OCI-LY7 (cell line): ENCODE results near the gene MEOX2. TPM values are rescaled to one million over a fixed set of nuclear protein-coding genes. Genes with fewer than 3 reads are reported as not detected.

Experiments used
- Bru-seq: library from RNA; stranded (reverse); fragments of 400-500 nt; gene quantifications from one replicate; lab custom pipeline; 2021; lab: Mats Ljungman, UMichigan
- BruChase-seq, 2 experiments: library from RNA; stranded (reverse); fragments of 400-500 nt; gene quantifications; one replicate each; lab custom pipeline; 2021; lab: Mats Ljungman, UMichigan
- BruUV-seq: library from RNA; stranded (reverse); fragments of 400-500 nt; replicated peaks from 2 replicates; lab custom pipeline; 2021; lab: Mats Ljungman, UMichigan
- CTCF ChIA-PET: fragments of 300-600 bp; sonication (Branson Sonifier 250); formaldehyde crosslinking; loops from one replicate; lab custom pipeline; 2022; ENCODE audit warnings: antibody characterized with exemption; ENCODE audit not compliant: unreplicated experiment; lab: Charles Lee
- POLR2A ChIA-PET: fragments of 300-600 bp; sonication (Branson Sonifier 250); formaldehyde crosslinking; loops from one replicate; lab custom pipeline; 2022; ENCODE audit warnings: antibody characterized with exemption; lab: Charles Lee
- DNase-seq: peaks from one replicate; pipeline ENCODE4 v3.0.0-alpha.2; 2015; ENCODE audit warnings: low spot score
- H2AFZ ChIP-seq: fragments of 200-600 bp; sonication (generic), shearing (Covaris generic); 2 replicates; pipeline ENCODE4 v1.6.1; 2014; ENCODE audit warnings: mild to moderate bottlenecking, antibody characterized with exemption, low read length, moderate library complexity
- H3K27ac ChIP-seq: fragments of 200-600 bp; sonication (generic); 2 replicates; pipeline ENCODE4 v1.5.1; 2014; ENCODE audit warnings: mixed run types, low read depth, mild to moderate bottlenecking, moderate library complexity, low read length, inconsistent platforms; ENCODE audit not compliant: poor library complexity, severe bottlenecking
- H3K36me3 ChIP-seq: fragments of 200-600 bp; sonication (generic); 2 replicates; pipeline ENCODE4 v1.6.1; 2014; ENCODE audit warnings: mild to moderate bottlenecking, antibody characterized with exemption, low read length, moderate library complexity, mixed read lengths; ENCODE audit not compliant: insufficient read depth
- H3K4me1 ChIP-seq: fragments of 200-600 bp; sonication (generic); 2 replicates; pipeline ENCODE4 v1.5.1; 2014; ENCODE audit warnings: mild to moderate bottlenecking, low read length; ENCODE audit not compliant: insufficient read depth, poor library complexity, severe bottlenecking
- H3K4me2 ChIP-seq: fragments of 200-600 bp; sonication (generic); 2 replicates; pipeline ENCODE4 v1.6.1; 2014; ENCODE audit warnings: mild to moderate bottlenecking, low read length
- H3K4me3 ChIP-seq: fragments of 200-600 bp; sonication (generic); 2 replicates; pipeline ENCODE4 v1.5.1; 2014; ENCODE audit warnings: mild to moderate bottlenecking, low read depth, low read length; ENCODE audit not compliant: poor library complexity, severe bottlenecking
- H3K79me2 ChIP-seq: fragments of 200-600 bp; sonication (generic); 2 replicates; pipeline ENCODE4 v1.6.1; 2016; ENCODE audit warnings: low read depth, mild to moderate bottlenecking, low read length, moderate library complexity, mixed read lengths; ENCODE audit not compliant: insufficient read depth
- H3K9me2 ChIP-seq: fragments of 200-600 bp; sonication (generic); 2 replicates; pipeline ENCODE4 v1.6.1; 2016; ENCODE audit warnings: mild to moderate bottlenecking, low read length, mixed read lengths; ENCODE audit not compliant: insufficient read depth
- H3K9me3 ChIP-seq: fragments of 200-600 bp; sonication (generic); 2 replicates; pipeline ENCODE4 v1.6.1; 2014; ENCODE audit warnings: mild to moderate bottlenecking, mixed run types, low read length, mixed read lengths
- H4K20me1 ChIP-seq: fragments of 200-600 bp; sonication (generic); 2 replicates; pipeline ENCODE4 v1.6.1; 2014; ENCODE audit warnings: mild to moderate bottlenecking, antibody characterized with exemption, low read length, moderate library complexity, mixed read lengths; ENCODE audit not compliant: insufficient read depth
- CTCF ChIP-seq: fragments of 200-600 bp; sonication (generic); conservative IDR thresholded peaks from 2 replicates; pipeline ENCODE4 v1.5.1; 2014; ENCODE audit warnings: mild to moderate bottlenecking, antibody characterized with exemption, low read length, moderate library complexity, mixed read lengths
- EZH2phosphoT487 ChIP-seq: fragments of 200-600 bp; sonication (generic); IDR thresholded peaks from 2 replicates; pipeline ENCODE4 v1.6.1; 2018; ENCODE audit warnings: low read depth, borderline replicate concordance, mild to moderate bottlenecking, mixed run types, antibody characterized with exemption, low read length, moderate library complexity, mixed read lengths
- intact Hi-C: fragments of 100-400 bp; cut with micrococcal nuclease; formaldehyde crosslinking; loops from one replicate; pipeline ENCODE4 v1.10.0; 2022; ENCODE audit not compliant: unreplicated experiment
- long read RNA-seq: library from polyadenylated mRNA; stranded (forward); transcript quantifications from one replicate; pipeline ENCODE4 v2.0.0, GENCODE V29; 2022
- total RNA-seq, 2 experiments: library from RNA; depleted of rRNA in 1 of 2; stranded (reverse); fragments of >200 nt in 1 of 2; shearing (Covaris generic) in 1 of 2; gene quantifications; 2 replicates each; pipeline ENCODE4 v1.2.3, GENCODE V29; 2014 to 2022

Gene MEOX2
- total RNA-seq (2014; rRNA removed; shearing (Covaris generic)): not detected in 2 replicates
- not detected in 2 replicates for total RNA-seq (2022)
- Bru-seq, nascent RNA: percentile 2 among the genes with signal in this experiment
- BruChase-seq, experiment 1, labeled RNA remaining after a 6-hour chase: not detected
- BruChase-seq, experiment 2, labeled RNA remaining after a 2-hour chase: not detected
- long read RNA-seq: 0 reads

- POLR2A ChIA-PET: no interaction called here
- H2AFZ ChIP-seq: no peak within 1 kb of the TSS
- no peaks in the 10 kb centered on the region for H3K9me2 ChIP-seq
- no peaks in the 10 kb centered on the region for H3K4me1 ChIP-seq
- H3K79me2 ChIP-seq: no peaks in the 10 kb centered on the region
- H3K27ac ChIP-seq: no peak within 1 kb of the TSS
- no peak within 1 kb of the TSS for H3K4me3 ChIP-seq
- TF ChIP-seq CTCF (no peak), EZH2phosphoT487 (no peak)
- no peaks in the 10 kb centered on the region for H3K9me3 ChIP-seq
- CTCF ChIA-PET: no interaction called here
- DNase-seq: no peak
- H4K20me1 ChIP-seq: no peaks in the 10 kb centered on the region
- no peaks in the 10 kb centered on the region for H3K36me3 ChIP-seq
- intact Hi-C loops: no loop called here
- no peak within 1 kb of the TSS for H3K4me2 ChIP-seq
- BruUV-seq: no TSS peak
Measured at GRCh38 chr7:15686295-15686956, at the start of gene MEOX2. MEOX2 (minus strand) TSS chr7:15686683; CDS start chr7:15686402, 281 bp downstream.

- no peak for DNase-seq
- H3K79me2 ChIP-seq: no peaks in the 10 kb centered on the region
- H3K27ac ChIP-seq: no peak overlapping the region
- H3K4me2 ChIP-seq: no peak overlapping the region
- no peaks in the 10 kb centered on the region for H4K20me1 ChIP-seq
- H3K9me2 ChIP-seq: no peaks in the 10 kb centered on the region
- POLR2A ChIA-PET: interaction anchor here (1.4 kb wide), 1 partner anchor 8 kb away, joined by 7 read pairs; no protein-coding TSS in a partner anchor
- no peaks in the 10 kb centered on the region for H3K9me3 ChIP-seq
- intact Hi-C loops: no loop called here
- CTCF ChIA-PET: no interaction called here
- H2AFZ ChIP-seq: no peak overlapping the region
- no peak overlapping the region for H3K4me3 ChIP-seq
- no peaks in the 10 kb centered on the region for H3K4me1 ChIP-seq
- BruUV-seq: no TSS peak
- TF ChIP-seq EZH2phosphoT487: no peak
- TF ChIP-seq CTCF: no peak
- no peaks in the 10 kb centered on the region for H3K36me3 ChIP-seq
Measured at GRCh38 chr7:15729746-15730145, 43.3 kb upstream of the MEOX2 start.

GRCh38 chr7:15725051-15725450, 38.6 kb upstream of the MEOX2 start:
- ChIA-PET CTCF (no interaction called here), POLR2A (interaction anchor here (0.9 kb wide), 1 partner anchor 182 kb away, joined by 4 read pairs; no protein-coding TSS in a partner anchor)
- no peak overlapping the region for H2AFZ ChIP-seq

More at GRCh38 chr7:15725051-15725450, 38.6 kb upstream of the MEOX2 start:
- intact Hi-C loops: no loop called here
- no TSS peak for BruUV-seq
- H3K4me3 ChIP-seq: no peak overlapping the region
- no peak for TF ChIP-seq CTCF
- no peak for TF ChIP-seq EZH2phosphoT487
- DNase-seq: no peak
- H3K9me2 ChIP-seq: no peaks in the 10 kb centered on the region
- no peaks in the 10 kb centered on the region for H3K36me3 ChIP-seq
- no peak overlapping the region for H3K4me2 ChIP-seq
- H3K9me3 ChIP-seq: no peaks in the 10 kb centered on the region
- no peaks in the 10 kb centered on the region for H3K4me1 ChIP-seq
- H3K79me2 ChIP-seq: no peaks in the 10 kb centered on the region
- no peaks in the 10 kb centered on the region for H4K20me1 ChIP-seq
- no peak overlapping the region for H3K27ac ChIP-seq
